Mucosa of rectum (tissue), 2 donors: Measurements from ENCODE around the gene SPTBN4.

Experiments
- H3K27ac ChIP-seq, 2 donors: one replicate each; pipeline ENCODE4 v1.7.0; 2013; ENCODE audit warnings: inconsistent platforms in 2 of 2, low read depth in 2 of 2, low read length in 2 of 2
- H3K27me3 ChIP-seq, 2 donors: one replicate each; pipeline ENCODE4 v1.7.0; 2013; ENCODE audit warnings: low read length in 2 of 2; ENCODE audit not compliant: control insufficient read depth in 2 of 2, insufficient read depth in 2 of 2
- H3K36me3 ChIP-seq, 2 donors: one replicate each; pipeline ENCODE4 v1.7.0; 2013; ENCODE audit warnings: low read length in 2 of 2; ENCODE audit not compliant: control insufficient read depth in 2 of 2, insufficient read depth in 2 of 2
- H3K4me1 ChIP-seq, 2 donors: one replicate each; pipeline ENCODE4 v1.7.0; 2013; ENCODE audit warnings: low read length in 2 of 2, mild to moderate bottlenecking in 1 of 2; ENCODE audit not compliant: control insufficient read depth in 2 of 2, insufficient read depth in 2 of 2
- H3K4me3 ChIP-seq, 2 donors: one replicate each; pipeline ENCODE4 v1.7.0; 2013; ENCODE audit warnings: low read length in 2 of 2
- H3K9ac ChIP-seq, 2 donors: one replicate each; pipeline ENCODE4 v1.7.0; 2013; ENCODE audit warnings: low read length in 2 of 2, low read depth in 1 of 2, mild to moderate bottlenecking in 1 of 2
- H3K9me3 ChIP-seq, 2 donors: one replicate each; pipeline ENCODE4 v1.7.0; 2013; ENCODE audit warnings: low read length in 2 of 2; ENCODE audit not compliant: control insufficient read depth in 2 of 2
- donor health status: healthy.
- donor health status: Normal muscosa, but diverticular disease.

SPTBN4 gene

GRCh38 chr19:40594255-40594654 lies 127.5 kb downstream of the SPTBN4 start:
- peaks cover 8 to 15% of the 10 kb centered on the region in 2 donors for H3K27me3 ChIP-seq
- H3K9ac ChIP-seq, result no peak overlapping the region
- H3K9me3 ChIP-seq, result no peaks in the 10 kb centered on the region
- no peak overlapping the region for H3K27ac ChIP-seq
- peaks cover 5 to 12% of the 10 kb centered on the region in 2 donors for H3K4me1 ChIP-seq
- no peaks in the 10 kb centered on the region for H3K36me3 ChIP-seq
- H3K4me3 ChIP-seq, result no peak overlapping the region

- Histone ChIP-seq H3K4me1 (peaks cover 5 to 14% of the 10 kb centered on the region in 2 donors), H3K4me3 (no peak overlapping the region), H3K36me3 (no peaks in the 10 kb centered on the region), H3K27me3 (peaks cover 10 to 17% of the 10 kb centered on the region in 2 donors), H3K9me3 (no peaks in the 10 kb centered on the region), H3K27ac (no peak overlapping the region), H3K9ac (no peak overlapping the region)
Measured at GRCh38 chr19:40594657-40595091, 127.9 kb downstream of the SPTBN4 start.

GRCh38 chr19:40596608-40597328 lies 130.0 kb downstream of the SPTBN4 start:
- H3K4me1 ChIP-seq, result peaks cover 16 to 26% of the 10 kb centered on the region in 2 donors
- no peaks in the 10 kb centered on the region for H3K9me3 ChIP-seq
- H3K27ac ChIP-seq, result no peak overlapping the region
- no peak overlapping the region for H3K9ac ChIP-seq
- H3K36me3 ChIP-seq, result no peaks in the 10 kb centered on the region
- no peak overlapping the region for H3K4me3 ChIP-seq
- peaks cover 18 to 23% of the 10 kb centered on the region in 2 donors for H3K27me3 ChIP-seq

- H3K9me3 ChIP-seq, result no peaks in the 10 kb centered on the region
- H3K9ac ChIP-seq, result no peak overlapping the region
- H3K27me3 ChIP-seq, result peaks cover 18 to 23% of the 10 kb centered on the region in 2 donors
- H3K4me3 ChIP-seq, result no peak overlapping the region
- no peaks in the 10 kb centered on the region for H3K36me3 ChIP-seq
- no peak overlapping the region for H3K27ac ChIP-seq
- H3K4me1 ChIP-seq, result peaks cover 22 to 31% of the 10 kb centered on the region in 2 donors
Measured at GRCh38 chr19:40597329-40597838, 130.6 kb downstream of the SPTBN4 start.

GRCh38 chr19:40598121-40598917 lies 131.5 kb downstream of the SPTBN4 start:
- Histone ChIP-seq H3K9ac (no peak overlapping the region), H3K4me3 (peak overlapping the region in 1 of 2 donors; percentile 31), H3K27me3 (peaks cover 18 to 23% of the 10 kb centered on the region in 2 donors), H3K9me3 (no peaks in the 10 kb centered on the region), H3K36me3 (no peaks in the 10 kb centered on the region), H3K4me1 (peaks cover 31 to 41% of the 10 kb centered on the region in 2 donors), H3K27ac (peak overlapping the region in 1 of 2 donors; percentile 23)

GRCh38 chr19:40598918-40599307 lies 132.1 kb downstream of the SPTBN4 start:
- Histone ChIP-seq H3K9me3 (no peaks in the 10 kb centered on the region), H3K9ac (no peak overlapping the region), H3K4me1 (peaks cover 34 to 44% of the 10 kb centered on the region in 2 donors), H3K4me3 (no peak overlapping the region), H3K27ac (no peak overlapping the region), H3K27me3 (peaks cover 18 to 23% of the 10 kb centered on the region in 2 donors), H3K36me3 (no peaks in the 10 kb centered on the region)

GRCh38 chr19:40599331-40599901 lies 132.6 kb downstream of the SPTBN4 start:
- peak overlapping the region; percentile 15 to 26 for H3K4me3 ChIP-seq
- H3K27ac ChIP-seq, result peak overlapping the region in 1 of 2 donors; percentile 21
- no peak overlapping the region for H3K9ac ChIP-seq
- H3K27me3 ChIP-seq, result peaks cover 18 to 23% of the 10 kb centered on the region in 2 donors
- no peaks in the 10 kb centered on the region for H3K36me3 ChIP-seq
- H3K4me1 ChIP-seq, result peaks cover 38 to 46% of the 10 kb centered on the region in 2 donors
- no peaks in the 10 kb centered on the region for H3K9me3 ChIP-seq

GRCh38 chr19:40599902-40600569 lies 133.2 kb downstream of the SPTBN4 start:
- Histone ChIP-seq H3K4me3 (peak overlapping the region; percentile 15 to 26), H3K9me3 (no peaks in the 10 kb centered on the region), H3K27ac (peak overlapping the region; percentile 21 to 23), H3K36me3 (no peaks in the 10 kb centered on the region), H3K27me3 (peaks cover 18 to 23% of the 10 kb centered on the region in 2 donors), H3K4me1 (peaks cover 44 to 51% of the 10 kb centered on the region in 2 donors), H3K9ac (no peak overlapping the region)

GRCh38 chr19:40600570-40601133 lies 133.9 kb downstream of the SPTBN4 start:
- Histone ChIP-seq H3K9me3 (no peaks in the 10 kb centered on the region), H3K27me3 (peaks cover 18 to 23% of the 10 kb centered on the region in 2 donors), H3K36me3 (no peaks in the 10 kb centered on the region), H3K27ac (peak overlapping the region; percentile 15 to 23), H3K4me3 (peak overlapping the region in 1 of 2 donors; percentile 2), H3K9ac (no peak overlapping the region), H3K4me1 (peaks cover 48 to 55% of the 10 kb centered on the region in 2 donors)
